GM12873 (cell line): ENCODE measurements around the gene TJP2.

Experiments
- TF ChIP-seq, protein P1 (sequence below): IDR thresholded peaks from 2 replicates; pipeline ENCODE4 v1.5.1; 2012; ENCODE audit warnings: low read depth, mild to moderate bottlenecking, moderate library complexity, low read length, control low read depth; ENCODE audit not compliant: insufficient read depth; ENCODE audit errors: missing control alignments

The TJP2 gene

DNA sequence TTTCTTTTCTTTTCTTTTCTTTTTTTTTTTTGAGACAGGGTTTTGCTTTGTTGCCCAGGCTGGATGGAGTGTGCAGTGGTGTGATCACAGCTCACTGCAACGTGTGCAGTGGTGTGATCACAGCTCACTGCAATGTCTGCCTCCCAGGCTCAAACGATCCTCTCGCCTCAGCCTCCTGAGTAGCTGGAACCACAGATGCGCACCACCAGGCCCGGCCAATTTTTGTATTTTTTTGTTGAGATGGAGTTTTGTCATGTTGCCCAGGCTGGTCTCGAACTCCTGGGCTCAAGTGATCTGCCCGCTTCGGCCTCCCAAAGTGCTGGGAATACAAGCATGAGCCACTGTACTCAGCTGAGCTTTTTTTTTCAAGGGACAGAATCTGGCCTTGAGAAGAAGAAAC is 36.8 kb upstream of the TJP2 start:
- TF ChIP-seq, protein P1, sequence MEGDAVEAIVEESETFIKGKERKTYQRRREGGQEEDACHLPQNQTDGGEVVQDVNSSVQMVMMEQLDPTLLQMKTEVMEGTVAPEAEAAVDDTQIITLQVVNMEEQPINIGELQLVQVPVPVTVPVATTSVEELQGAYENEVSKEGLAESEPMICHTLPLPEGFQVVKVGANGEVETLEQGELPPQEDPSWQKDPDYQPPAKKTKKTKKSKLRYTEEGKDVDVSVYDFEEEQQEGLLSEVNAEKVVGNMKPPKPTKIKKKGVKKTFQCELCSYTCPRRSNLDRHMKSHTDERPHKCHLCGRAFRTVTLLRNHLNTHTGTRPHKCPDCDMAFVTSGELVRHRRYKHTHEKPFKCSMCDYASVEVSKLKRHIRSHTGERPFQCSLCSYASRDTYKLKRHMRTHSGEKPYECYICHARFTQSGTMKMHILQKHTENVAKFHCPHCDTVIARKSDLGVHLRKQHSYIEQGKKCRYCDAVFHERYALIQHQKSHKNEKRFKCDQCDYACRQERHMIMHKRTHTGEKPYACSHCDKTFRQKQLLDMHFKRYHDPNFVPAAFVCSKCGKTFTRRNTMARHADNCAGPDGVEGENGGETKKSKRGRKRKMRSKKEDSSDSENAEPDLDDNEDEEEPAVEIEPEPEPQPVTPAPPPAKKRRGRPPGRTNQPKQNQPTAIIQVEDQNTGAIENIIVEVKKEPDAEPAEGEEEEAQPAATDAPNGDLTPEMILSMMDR: no peak

DNA sequence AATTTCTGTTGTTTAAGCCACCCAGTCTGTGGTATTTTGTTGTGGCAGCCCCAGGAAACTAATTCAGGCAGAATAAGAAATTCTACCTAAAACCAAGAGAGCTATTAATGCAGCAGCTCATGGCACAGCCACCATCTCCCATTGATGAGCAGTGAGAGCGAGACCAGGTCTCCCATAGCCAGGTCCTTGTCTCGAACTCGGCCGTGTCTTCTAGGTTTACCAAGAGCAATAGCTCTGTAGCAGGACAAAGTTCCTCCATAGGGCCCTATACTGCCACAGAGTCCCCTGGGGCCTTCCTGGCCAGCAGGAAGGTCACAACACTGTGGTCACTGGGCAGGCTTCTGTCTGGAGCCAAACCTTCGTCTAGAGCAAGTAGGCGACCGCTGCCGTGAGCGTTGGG is 34.5 kb upstream of the TJP2 start:
- TF ChIP-seq, protein P1: no peak

DNA sequence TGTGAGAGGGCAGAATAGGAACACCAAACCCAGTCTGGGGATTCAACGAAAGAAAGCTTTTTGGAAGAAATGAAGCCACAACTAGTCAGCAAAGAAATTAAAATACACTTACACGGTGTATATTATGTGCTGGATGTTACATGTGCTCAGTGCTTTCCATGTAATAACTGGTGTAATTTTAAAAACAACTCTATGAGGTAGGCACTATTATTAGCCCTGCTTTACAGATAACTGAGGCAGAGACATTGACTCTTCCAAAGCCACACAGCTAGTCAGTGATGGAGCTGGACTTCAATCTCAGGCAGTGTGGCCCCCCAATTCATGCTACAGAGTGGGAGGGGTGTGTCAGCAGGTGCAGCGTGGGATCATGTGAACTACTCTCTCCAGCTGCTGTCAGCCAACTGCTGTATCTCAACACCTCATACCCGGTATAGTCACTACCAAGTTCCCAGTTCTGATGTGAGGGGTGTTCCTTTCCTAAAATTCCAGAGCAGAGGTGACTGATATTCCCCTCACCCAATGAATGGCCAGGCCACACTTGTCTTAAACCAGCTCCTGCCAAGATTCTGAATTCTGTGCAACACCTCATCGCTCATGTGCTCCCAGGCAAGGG is 33.8 kb upstream of the TJP2 start:
- TF ChIP-seq, protein P1: no peak

DNA sequence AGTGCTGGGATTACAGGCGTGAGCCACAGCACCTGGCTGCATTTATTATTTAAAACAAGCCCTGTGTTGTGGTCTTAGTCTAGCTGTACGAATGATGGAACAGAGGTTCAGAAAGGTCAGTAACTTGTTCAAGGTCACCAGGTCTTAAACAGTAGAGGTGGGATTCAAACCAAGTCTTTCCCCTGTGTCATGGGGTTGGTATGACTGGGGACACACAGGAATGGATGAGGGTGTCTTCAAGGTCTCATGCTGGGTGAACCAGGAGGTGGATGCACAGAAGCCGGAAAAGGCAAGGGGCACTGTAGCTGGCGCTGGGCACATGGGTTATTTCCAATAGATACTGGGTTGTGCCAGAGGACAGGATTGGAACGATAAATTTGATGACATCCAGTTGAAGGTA is 32.2 kb upstream of the TJP2 start:
- TF ChIP-seq, protein P1: no peak

DNA sequence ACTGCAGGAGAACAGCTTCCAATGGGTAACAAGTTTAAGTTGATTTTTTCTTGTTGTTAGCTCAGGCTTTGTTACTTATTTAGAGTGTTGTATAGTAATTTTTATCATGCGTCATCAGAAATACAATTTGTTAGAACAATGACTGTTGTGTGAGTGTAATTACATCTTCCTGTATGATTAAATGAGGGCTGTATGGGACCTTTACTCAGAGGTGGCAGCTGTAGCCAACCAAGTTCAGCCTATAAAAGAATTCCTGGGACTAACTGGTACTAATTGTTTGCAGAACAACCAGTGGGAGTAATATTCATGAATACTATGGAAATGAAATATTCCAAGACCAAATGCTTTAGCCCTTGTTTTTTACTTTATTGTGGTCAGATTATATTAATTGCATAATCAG is 30.8 kb upstream of the TJP2 start:
- TF ChIP-seq, protein P1: no peak

DNA sequence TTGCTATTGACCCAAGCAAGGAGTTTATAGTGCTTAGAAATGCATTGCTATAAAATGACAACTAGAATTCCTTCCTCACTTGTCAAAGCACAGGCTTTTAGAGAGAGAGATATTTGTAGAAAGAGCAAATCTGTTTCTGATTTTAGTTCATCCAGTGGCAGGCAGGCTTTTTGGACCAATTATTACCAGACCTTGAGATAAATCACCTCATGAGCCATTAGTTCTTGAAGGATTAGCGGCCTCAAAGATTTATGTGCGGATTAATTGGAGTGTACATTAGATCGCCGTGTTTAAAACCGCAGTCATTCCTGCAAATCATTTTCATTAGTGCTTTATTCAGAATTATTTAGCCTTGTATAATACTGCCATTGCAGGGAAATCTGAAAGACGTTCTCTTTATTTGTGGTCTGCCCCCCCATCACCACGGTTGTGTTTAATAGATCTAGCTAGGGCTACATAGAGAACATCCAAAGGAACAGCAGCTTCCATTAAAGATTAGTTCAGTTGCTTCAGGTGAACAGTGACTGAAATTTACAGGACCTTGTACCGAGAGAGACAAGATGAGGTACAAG is 28.8 kb upstream of the TJP2 start:
- TF ChIP-seq, protein P1: no peak

DNA sequence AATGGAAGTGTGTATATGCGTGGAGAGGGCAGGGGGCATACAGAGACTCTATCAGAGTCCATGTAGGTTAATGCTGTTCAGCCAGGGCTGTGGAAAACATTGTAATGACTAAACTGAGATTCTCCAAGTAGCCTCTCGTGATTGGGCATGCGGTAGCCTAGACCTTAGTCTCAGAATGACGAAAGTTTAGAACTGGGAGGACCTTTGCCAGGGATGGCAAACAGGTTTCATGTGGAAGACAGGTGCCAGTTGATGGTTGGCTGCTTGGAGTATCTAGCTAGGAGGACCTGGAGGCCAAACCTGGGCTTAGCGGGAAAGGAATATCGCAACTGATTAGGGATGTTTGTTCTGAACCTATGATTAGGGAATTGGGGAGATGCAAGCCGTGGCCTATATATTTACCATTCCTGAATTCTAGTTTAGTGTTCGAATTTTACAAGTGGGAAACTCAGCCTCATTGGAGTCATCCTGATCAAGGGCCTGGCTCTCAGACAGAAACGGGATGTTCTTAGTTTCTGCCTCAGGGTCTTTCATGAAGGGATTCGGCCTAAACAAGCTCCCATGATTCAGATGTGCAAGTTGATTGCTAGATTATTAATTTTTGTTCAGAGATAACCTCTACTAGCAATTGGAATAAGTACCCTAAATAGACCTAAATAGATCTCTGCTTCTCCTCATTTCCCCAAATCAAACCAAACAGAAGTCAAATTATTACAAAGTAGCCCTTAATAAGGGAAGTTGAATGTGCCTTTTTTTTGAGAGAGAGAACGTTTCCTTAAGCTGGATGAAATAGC is 26.8 kb upstream of the TJP2 start:
- TF ChIP-seq, protein P1: no peak
